Testis (tissue), 2 donors: Measurements from ENCODE around the gene TRPM2.

ENCODE experiments used
- POLR2A ChIP-seq: fragments of 450-650 bp; IDR thresholded peaks from one replicate; pipeline ENCODE4 v1.6.1; 2017; ENCODE audit warnings: antibody characterized with exemption, mild to moderate bottlenecking, moderate library complexity
- TF ChIP-seq, protein P1 (sequence below), 3 experiments: fragments of 450-650 bp in 2 of 3; fragments of 200-600 bp in 1 of 3; sonication (generic) in 1 of 3; IDR thresholded peaks; one replicate each; pipeline ENCODE4 v1.5.1; 2016 to 2019; ENCODE audit warnings: antibody characterized with exemption in 3 of 3, mild to moderate bottlenecking in 2 of 3, moderate library complexity in 1 of 3

DNA sequence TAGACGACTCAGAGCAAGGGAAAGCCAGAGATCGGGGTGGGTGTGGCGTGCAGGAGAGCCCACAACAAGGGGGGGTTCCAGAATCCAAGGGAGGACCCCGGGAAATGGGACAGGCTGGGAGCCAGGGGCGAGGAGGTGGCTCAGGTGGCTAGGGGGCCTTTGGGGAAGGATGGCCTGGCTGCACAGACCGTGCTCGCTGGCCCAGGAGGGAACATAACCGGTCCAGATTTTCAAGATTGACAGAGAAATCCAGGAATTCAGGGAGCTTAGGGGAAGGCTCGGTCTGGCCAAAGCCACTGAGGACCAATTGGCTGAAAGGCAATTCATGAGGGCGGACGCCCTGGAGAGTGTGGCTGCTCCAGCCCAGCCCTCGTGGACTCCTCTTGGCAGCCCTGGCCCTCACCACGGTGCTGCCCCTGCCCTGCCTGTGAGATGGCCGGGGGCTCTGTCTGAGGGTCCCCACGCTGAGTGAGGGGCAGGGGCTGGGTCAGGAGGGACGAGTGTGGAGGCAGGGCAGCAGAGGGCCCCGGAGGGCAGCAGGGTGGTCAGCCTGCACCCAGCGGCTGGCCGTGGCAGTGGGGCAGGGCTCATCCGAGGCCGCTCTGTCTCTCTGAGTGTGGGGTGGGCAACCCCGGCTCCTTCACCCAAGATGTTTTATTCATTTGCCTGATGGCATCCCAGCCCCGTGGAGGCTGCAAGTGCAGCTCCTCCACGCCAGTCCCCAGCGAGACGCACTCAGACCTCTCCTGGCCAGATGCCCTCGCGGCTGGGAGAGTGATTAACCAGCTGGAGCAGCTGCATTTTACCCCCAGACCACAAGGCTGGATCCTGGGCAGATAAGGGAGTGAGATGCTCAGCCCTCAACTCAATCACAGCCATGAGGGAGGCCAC is 96.3 kb downstream of the TRPM2 start:
- TF ChIP-seq, protein P1, sequence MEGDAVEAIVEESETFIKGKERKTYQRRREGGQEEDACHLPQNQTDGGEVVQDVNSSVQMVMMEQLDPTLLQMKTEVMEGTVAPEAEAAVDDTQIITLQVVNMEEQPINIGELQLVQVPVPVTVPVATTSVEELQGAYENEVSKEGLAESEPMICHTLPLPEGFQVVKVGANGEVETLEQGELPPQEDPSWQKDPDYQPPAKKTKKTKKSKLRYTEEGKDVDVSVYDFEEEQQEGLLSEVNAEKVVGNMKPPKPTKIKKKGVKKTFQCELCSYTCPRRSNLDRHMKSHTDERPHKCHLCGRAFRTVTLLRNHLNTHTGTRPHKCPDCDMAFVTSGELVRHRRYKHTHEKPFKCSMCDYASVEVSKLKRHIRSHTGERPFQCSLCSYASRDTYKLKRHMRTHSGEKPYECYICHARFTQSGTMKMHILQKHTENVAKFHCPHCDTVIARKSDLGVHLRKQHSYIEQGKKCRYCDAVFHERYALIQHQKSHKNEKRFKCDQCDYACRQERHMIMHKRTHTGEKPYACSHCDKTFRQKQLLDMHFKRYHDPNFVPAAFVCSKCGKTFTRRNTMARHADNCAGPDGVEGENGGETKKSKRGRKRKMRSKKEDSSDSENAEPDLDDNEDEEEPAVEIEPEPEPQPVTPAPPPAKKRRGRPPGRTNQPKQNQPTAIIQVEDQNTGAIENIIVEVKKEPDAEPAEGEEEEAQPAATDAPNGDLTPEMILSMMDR (IDR thresholded peaks at IDR 0.05): no peak
- no peak for TF ChIP-seq POLR2A
